Retinal pigment epithelial cell (primary cell): Measurements from ENCODE around the gene KIAA1671.
A peak's percentile ranks its signal among the peaks of the same experiment; 100 is the strongest.

Experiments
- DNase-seq: peaks from one replicate; pipeline ENCODE4 v3.0.0-alpha.2; 2010; ENCODE audit warnings: low read depth
- H3K4me3 ChIP-seq: 2 replicates; pipeline ENCODE4 v1.5.1; 2011; ENCODE audit warnings: mild to moderate bottlenecking, low read length, control low read depth, moderate library complexity
- TF ChIP-seq, protein P1 (sequence below): conservative IDR thresholded peaks from 2 replicates; pipeline ENCODE4 v1.5.1; 2011; ENCODE audit warnings: low read depth, low read length, control low read depth, inconsistent platforms

Gene KIAA1671

DNA sequence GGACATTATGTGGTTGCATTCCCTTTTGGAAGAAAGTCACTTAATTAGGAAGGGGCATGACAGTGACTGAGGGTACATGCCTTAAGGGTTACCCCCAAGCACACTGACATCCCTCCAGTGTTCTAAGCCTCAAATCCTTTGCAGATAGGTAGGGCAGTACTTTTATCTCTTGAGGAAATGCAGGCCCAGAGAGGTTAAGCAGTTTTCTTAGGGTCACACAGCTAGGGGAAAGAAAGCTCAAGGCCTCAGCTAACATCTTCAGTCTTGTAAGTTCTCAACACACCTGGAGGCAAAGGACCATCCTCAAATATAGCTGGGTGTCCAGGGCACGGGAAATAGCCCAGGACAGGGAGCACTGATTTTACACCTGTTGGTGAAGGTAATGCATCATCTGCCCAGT lies 31.6 kb downstream of the KIAA1671 start:
- no peak overlapping the region for H3K4me3 ChIP-seq
- TF ChIP-seq, protein P1, sequence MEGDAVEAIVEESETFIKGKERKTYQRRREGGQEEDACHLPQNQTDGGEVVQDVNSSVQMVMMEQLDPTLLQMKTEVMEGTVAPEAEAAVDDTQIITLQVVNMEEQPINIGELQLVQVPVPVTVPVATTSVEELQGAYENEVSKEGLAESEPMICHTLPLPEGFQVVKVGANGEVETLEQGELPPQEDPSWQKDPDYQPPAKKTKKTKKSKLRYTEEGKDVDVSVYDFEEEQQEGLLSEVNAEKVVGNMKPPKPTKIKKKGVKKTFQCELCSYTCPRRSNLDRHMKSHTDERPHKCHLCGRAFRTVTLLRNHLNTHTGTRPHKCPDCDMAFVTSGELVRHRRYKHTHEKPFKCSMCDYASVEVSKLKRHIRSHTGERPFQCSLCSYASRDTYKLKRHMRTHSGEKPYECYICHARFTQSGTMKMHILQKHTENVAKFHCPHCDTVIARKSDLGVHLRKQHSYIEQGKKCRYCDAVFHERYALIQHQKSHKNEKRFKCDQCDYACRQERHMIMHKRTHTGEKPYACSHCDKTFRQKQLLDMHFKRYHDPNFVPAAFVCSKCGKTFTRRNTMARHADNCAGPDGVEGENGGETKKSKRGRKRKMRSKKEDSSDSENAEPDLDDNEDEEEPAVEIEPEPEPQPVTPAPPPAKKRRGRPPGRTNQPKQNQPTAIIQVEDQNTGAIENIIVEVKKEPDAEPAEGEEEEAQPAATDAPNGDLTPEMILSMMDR = no peak
- DNase-seq = no peak

DNA sequence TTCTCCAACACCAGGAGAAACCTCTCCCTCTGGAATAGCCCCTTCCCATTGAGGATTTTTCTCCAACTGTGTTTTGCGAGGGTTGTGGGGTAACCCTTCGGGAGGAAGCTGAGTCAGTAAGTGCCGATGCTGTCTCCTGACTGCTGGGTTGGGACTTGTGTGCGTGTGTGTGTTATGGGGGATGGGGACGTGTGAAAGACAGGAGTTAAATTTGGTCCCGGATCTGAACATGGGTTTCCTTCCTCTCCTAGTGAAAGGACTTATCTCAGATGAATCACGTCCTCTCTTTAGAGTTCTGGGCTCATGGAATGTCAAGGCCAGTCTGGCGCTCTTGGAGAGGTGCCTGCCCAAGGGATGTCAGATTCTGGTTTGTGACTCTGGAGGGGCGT lies 33.3 kb downstream of the KIAA1671 start:
- TF ChIP-seq, protein P1 = no peak
- peak; percentile 74 for DNase-seq
- H3K4me3 ChIP-seq = no peak overlapping the region

DNA sequence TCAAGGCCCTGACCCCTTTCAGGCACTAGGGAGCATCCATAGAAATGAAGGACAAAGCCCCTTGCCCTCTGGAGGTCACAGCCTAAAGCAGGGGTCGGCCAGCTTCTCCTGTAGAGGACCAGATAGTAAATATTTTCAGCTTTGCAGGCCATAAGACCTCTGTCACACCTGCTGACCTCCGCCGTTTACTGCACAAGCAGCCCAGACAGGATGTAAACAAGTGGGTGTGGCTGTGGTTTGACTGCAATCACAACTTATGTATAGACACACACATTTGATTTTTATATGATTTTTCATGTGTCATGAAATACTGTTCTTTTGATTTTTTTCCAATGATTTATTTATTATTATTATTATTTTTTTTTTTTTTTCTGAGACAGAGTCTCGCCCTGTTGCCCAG lies 34.3 kb downstream of the KIAA1671 start:
- TF ChIP-seq, protein P1 = no peak
- no peak for DNase-seq
- H3K4me3 ChIP-seq = no peak overlapping the region

DNA sequence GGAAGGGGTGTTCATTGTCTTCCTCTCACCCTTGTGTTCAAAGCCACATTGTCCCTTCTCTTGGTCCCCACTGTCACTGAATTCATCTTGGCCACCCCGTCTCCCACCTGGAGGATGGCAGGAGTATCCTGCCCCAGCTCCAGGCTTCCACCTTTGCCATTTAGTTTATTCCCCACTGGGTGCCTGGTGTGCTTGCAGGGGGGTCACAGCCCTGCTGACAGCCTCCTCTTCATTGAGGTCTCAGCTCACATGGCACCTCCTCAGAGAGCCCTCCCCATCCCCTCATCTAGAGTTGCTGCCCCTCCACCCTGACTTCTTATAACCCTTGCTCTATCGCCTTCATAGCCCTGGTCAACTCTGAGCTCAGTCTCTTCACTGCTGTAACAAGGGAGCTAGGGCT lies 36.6 kb downstream of the KIAA1671 start:
- H3K4me3 ChIP-seq = no peak overlapping the region
- TF ChIP-seq, protein P1 = no peak
- DNase-seq = no peak

DNA sequence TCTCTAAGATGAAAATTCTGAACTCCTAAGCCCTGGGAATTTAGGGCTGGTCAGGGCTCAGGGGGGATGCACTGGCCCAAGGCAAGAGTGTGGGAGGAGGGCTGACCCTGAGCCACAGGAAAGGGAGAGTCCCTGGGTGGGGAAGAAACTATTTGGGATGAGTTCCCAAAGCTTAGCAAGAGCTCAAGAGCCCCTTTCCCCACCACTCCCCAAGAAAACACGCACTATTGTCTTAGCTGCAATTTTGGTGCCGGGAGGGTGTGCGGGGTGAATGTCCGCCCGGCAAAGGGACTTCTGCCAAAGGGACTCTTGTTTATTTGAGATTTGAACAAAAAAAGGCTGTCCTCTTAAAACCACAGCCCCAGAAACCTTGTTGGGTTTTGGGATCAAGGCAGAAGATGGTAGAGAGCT lies 37.0 kb downstream of the KIAA1671 start:
- TF ChIP-seq, protein P1 = no peak
- no peak for DNase-seq
- H3K4me3 ChIP-seq = no peak overlapping the region

DNA sequence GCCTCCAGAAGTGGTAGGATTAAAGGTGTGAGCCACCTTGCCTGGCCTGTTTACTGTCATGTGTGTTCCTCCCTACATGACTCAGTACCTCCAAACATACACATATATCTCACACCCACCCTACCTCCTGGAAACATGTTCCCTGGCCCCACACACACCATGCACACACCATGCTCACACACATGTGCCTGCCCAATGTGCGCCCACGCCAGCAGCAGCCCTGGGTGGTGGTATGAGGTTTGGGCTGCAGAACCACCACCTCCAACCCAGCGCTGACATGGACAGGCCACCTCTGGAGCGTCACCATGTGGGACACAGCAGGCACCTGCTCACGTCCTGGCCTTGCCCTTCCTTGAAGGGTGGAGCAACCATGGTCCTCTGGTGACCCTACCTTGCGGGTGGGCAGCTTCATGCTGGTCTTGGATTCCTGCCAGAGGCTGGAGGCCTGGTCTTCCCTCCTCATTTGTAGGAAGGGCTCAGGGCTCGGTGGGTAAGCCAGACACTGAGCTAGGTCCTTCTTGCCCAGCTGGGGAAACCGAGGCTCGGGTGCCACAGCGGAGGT lies 37.9 kb downstream of the KIAA1671 start:
- DNase-seq = no peak
- TF ChIP-seq, protein P1 = no peak
- no peak overlapping the region for H3K4me3 ChIP-seq

DNA sequence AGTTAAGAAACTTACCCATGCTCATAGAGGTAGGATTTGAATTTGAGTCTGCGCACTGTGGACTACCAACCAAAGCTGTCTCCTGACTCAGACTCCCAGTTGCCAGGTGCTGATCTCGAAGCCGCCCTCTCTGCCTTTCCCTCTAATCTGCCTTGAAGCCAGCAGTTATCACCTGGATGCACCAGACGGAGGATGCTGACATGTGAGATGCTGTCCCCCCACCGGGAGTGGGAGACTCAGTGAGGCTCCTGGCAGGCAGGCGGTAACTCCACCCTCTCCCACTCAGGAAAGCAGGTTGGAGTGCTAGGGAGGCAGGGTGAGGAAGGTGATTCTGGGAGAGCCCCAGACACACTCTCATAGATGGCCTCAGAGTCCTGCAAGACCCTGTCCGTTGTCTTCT lies 40.4 kb downstream of the KIAA1671 start:
- TF ChIP-seq, protein P1 = no peak
- no peak for DNase-seq
- no peak overlapping the region for H3K4me3 ChIP-seq
